Smooth muscle cell (in vitro differentiated cells): ENCODE results near the gene HHAT. TPM values are rescaled to one million over a fixed set of nuclear protein-coding genes. Genes with fewer than 3 reads are reported as not detected.

Experiments
- DNase-seq: peaks from one replicate; lab custom pipeline; 2025; ENCODE audit not compliant: unreplicated experiment; lab: John Stamatoyannopoulos, UW
- H2AFZ ChIP-seq: fragments of 200-600 bp; sonication (generic); 2 replicates; pipeline ENCODE4 v1.6.0; 2016; ENCODE audit warnings: antibody characterized with exemption, low read depth, mild to moderate bottlenecking
- H3F3A ChIP-seq: fragments of 200-600 bp; sonication (generic); 2 replicates; pipeline ENCODE4 v1.6.0; 2017; ENCODE audit warnings: antibody characterized with exemption, low read depth
- H3K27ac ChIP-seq: fragments of 200-600 bp; sonication (generic); 2 replicates; pipeline ENCODE4 v1.5.1; 2016; ENCODE audit warnings: low read depth, mild to moderate bottlenecking
- H3K27me3 ChIP-seq: fragments of 200-600 bp; sonication (generic); 2 replicates; pipeline ENCODE4 v1.6.1; 2016; ENCODE audit warnings: low read depth, mild to moderate bottlenecking
- H3K36me3 ChIP-seq: fragments of 200-600 bp; sonication (generic); 2 replicates; pipeline ENCODE4 v1.5.1; 2016; ENCODE audit warnings: low read depth
- H3K4me1 ChIP-seq: fragments of 200-600 bp; sonication (generic); 2 replicates; pipeline ENCODE4 v1.5.1; 2016; ENCODE audit warnings: low read depth
- H3K4me2 ChIP-seq: fragments of 200-600 bp; sonication (generic); 2 replicates; pipeline ENCODE4 v1.6.0; 2016; ENCODE audit warnings: mild to moderate bottlenecking
- H3K4me3 ChIP-seq: fragments of 200-600 bp; sonication (generic); 2 replicates; pipeline ENCODE4 v1.5.1; 2016; ENCODE audit warnings: mild to moderate bottlenecking
- H3K79me2 ChIP-seq: fragments of 200-600 bp; sonication (generic); 2 replicates; pipeline ENCODE4 v1.6.0; 2016; ENCODE audit warnings: low read depth, mild to moderate bottlenecking
- H3K9ac ChIP-seq: fragments of 200-600 bp; sonication (generic); 2 replicates; pipeline ENCODE4 v1.6.0; 2016; ENCODE audit warnings: low read depth
- H3K9me3 ChIP-seq: fragments of 200-600 bp; sonication (generic); replicated peaks from 2 replicates; pipeline ENCODE4 v1.5.1; 2016; ENCODE audit warnings: low read depth
- H4K20me1 ChIP-seq: fragments of 200-600 bp; sonication (generic); 2 replicates; pipeline ENCODE4 v1.6.0; 2016; ENCODE audit warnings: low read depth
- CTCF ChIP-seq: fragments of 200-600 bp; sonication (generic); IDR thresholded peaks from 2 replicates; pipeline ENCODE4 v1.5.1; 2017; ENCODE audit warnings: borderline replicate concordance, mild to moderate bottlenecking, antibody characterized with exemption; ENCODE audit not compliant: insufficient read depth, poor library complexity, severe bottlenecking
- WGBS: methylation state at CpG from one replicate; pipeline ENCODE4 v1.1.7; 2016; ENCODE audit warnings: low lambda C conversion rate; 5-methylcytosine and 5-hydroxymethylcytosine counted together
- polyA plus RNA-seq: library from polyadenylated mRNA; unstranded; fragments of >200 nt; fragmentation: Nextera tagmentation; extraction: Ambion mirVana; gene quantifications from 2 replicates; pipeline ENCODE4 v1.2.1, GENCODE V29; 2016
- total RNA-seq: library from RNA; depleted of rRNA; stranded (reverse); fragments of >200 nt; gene quantifications from 2 replicates; pipeline ENCODE4 v1.2.3, GENCODE V29; 2014

HHAT gene
- total and polyA plus RNA-seq, 2 experiments from 2014 or later, result 4.6 to 9.8 TPM

GRCh38 chr1:210339500-210339899 lies 10.8 kb downstream of the HHAT start:
- Histone ChIP-seq H3K27me3 (no peaks in the 10 kb centered on the region), H3K4me3 (no peak overlapping the region), H4K20me1 (no peaks in the 10 kb centered on the region), H3K9me3 (no peaks in the 10 kb centered on the region), H3K36me3 (no peaks in the 10 kb centered on the region), H2AFZ (no peak overlapping the region), H3K27ac (no peak overlapping the region), H3K4me2 (no peak overlapping the region), H3F3A (no peaks in the 10 kb centered on the region), H3K9ac (no peak overlapping the region), H3K4me1 (peaks cover 7% of the 10 kb centered on the region), H3K79me2 (no peaks in the 10 kb centered on the region)
- no peak for DNase-seq
- no peak for TF ChIP-seq CTCF
- 90% methylated on average over 2 of the region's 2 CpGs for WGBS

- 85% methylated on average over 3 of the region's 3 CpGs for WGBS
- no peak overlapping the region for H3K9ac ChIP-seq
- no peak overlapping the region for H3K4me3 ChIP-seq
- no peak overlapping the region for H3K4me2 ChIP-seq
- no peaks in the 10 kb centered on the region for H3F3A ChIP-seq
- H3K79me2 ChIP-seq, result no peaks in the 10 kb centered on the region
- H3K27me3 ChIP-seq, result no peaks in the 10 kb centered on the region
- H3K36me3 ChIP-seq, result no peaks in the 10 kb centered on the region
- H3K4me1 ChIP-seq, result peaks cover 7% of the 10 kb centered on the region
- H2AFZ ChIP-seq, result no peak overlapping the region
- no peaks in the 10 kb centered on the region for H3K9me3 ChIP-seq
- TF ChIP-seq CTCF, result no peak
- no peak overlapping the region for H3K27ac ChIP-seq
- no peak for DNase-seq
- H4K20me1 ChIP-seq, result no peaks in the 10 kb centered on the region
Measured at GRCh38 chr1:210340311-210340710, 11.6 kb downstream of the HHAT start.

DNA sequence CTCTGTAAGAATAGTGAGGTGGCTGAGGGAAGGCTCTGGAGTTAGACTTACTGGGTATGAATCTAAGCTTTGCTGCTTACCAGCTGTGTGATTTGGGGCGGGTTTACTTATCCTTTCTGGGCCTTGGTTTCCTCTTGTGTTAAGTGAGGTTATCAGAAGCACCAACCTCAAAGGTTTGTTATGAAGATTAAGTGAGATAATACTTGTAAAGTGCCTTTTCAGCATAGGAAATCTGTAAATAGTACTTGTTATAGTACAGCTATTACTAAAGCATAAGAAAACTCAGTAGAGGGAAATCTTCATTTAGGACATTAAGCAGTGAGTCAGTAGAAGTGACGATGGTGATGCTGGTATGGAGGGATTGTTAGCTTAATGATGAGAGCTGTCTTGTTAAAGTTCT lies 12.1 kb downstream of the HHAT start:
- no peak overlapping the region for H3K4me3 ChIP-seq
- no peak for TF ChIP-seq CTCF
- WGBS, result 80% methylated on average over 2 of the region's 2 CpGs

DNA sequence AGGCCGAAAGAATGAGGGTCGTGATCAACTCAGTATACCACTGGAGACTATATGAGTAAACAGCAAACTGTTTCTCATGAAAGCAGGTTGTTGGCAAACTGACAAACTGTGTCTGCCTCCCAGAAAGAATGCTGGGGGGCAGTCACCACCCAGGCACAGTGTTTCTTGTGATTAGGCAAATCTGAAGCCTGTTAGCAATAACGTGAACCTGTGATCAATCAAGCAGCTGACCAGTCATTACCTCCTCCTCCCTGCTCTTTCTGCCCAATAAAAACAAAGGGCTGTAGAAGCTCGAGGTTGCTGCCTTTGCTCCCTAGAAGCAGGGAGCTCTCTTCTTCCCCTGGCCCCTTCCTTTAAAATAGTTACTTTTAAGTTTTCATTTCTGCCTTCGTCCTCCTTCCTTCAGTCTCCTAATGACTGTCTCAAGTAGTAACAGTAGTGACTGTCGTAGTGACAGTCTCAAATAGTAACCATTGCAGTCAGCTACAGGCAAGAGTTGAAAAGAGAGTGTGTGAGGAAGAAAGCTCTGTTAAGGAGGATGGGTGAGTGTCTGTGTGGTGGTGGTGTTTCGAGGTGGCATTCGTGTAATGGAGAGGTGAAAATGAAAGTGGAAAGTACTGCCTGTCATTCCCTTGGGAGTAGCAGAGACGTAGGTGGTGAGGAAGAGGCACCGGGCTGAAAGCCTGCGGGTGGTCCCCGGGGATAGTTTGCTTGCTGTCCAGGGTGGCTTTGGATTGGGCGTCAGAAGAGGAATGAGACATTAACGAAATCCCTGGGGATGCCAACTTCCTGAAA lies 14.5 kb downstream of the HHAT start:
- DNase-seq, result no peak
- Histone ChIP-seq H3K27me3 (no peaks in the 10 kb centered on the region), H4K20me1 (no peaks in the 10 kb centered on the region), H3K79me2 (no peaks in the 10 kb centered on the region), H3K9me3 (no peaks in the 10 kb centered on the region), H3K4me2 (no peak overlapping the region), H3K4me3 (no peak overlapping the region), H3K27ac (no peak overlapping the region), H3F3A (no peaks in the 10 kb centered on the region), H3K36me3 (no peaks in the 10 kb centered on the region), H3K9ac (no peak overlapping the region), H3K4me1 (peaks cover 7% of the 10 kb centered on the region), H2AFZ (no peak overlapping the region)
- TF ChIP-seq CTCF, result no peak
- 81% methylated on average over 14 of the region's 14 CpGs for WGBS

More for the DNA sequence above, 12.1 kb downstream of the HHAT start:
- no peak overlapping the region for H2AFZ ChIP-seq
- no peaks in the 10 kb centered on the region for H3F3A ChIP-seq
- H3K79me2 ChIP-seq, result no peaks in the 10 kb centered on the region
- no peak overlapping the region for H3K9ac ChIP-seq
- H3K4me1 ChIP-seq, result peaks cover 7% of the 10 kb centered on the region
- no peaks in the 10 kb centered on the region for H3K27me3 ChIP-seq
- H3K9me3 ChIP-seq, result no peaks in the 10 kb centered on the region
- no peak overlapping the region for H3K4me2 ChIP-seq
- no peaks in the 10 kb centered on the region for H4K20me1 ChIP-seq
- H3K27ac ChIP-seq, result no peak overlapping the region
- DNase-seq, result no peak
- no peaks in the 10 kb centered on the region for H3K36me3 ChIP-seq
